K562 (cell line): Measurements from ENCODE around the gene KCNH3. TPM values are rescaled to one million over a fixed set of nuclear protein-coding genes. Genes with fewer than 3 reads are reported as not detected.
A peak's percentile ranks its signal among the peaks of the same experiment; 100 is the strongest.

Experiments used
- ATAC-seq: fragments of 200-7000 bp; cut with Tn5 transposase; 3 replicates; pipeline ENCODE4 v1.9.1; 2020; ENCODE audit warnings: moderate library complexity
- BruUV-seq: library from RNA; stranded (reverse); fragments of 400-500 nt; replicated peaks from 2 replicates; lab custom pipeline; 2021; lab: Mats Ljungman, UMichigan
- CTCF ChIA-PET: fragments of 300-600 bp; formaldehyde crosslinking; extraction: SDS; loops from one replicate; lab custom pipeline; 2021; ENCODE audit warnings: low intra/inter-chr PET ratio; lab: Yijun Ruan, JAX
- POLR2A ChIA-PET: fragments of 300-600, 350-650 bp; sonication (Branson Sonifier 250); formaldehyde crosslinking; extraction: SDS; loops from one replicate; lab custom pipeline; 2021; ENCODE audit warnings: antibody characterized with exemption, inconsistent platforms; lab: Yijun Ruan, JAX
- DNase-seq, 4 experiments: peaks; one replicate each; pipeline versions ENCODE4 v3.0.0 to v3.0.0-alpha.2; 2011 to 2018; ENCODE audit warnings: low spot score in 3 of 4, mixed read lengths in 3 of 4; ENCODE audit errors: extremely low read depth in 1 of 4
- FAIRE-seq: peaks from 2 replicates; lab custom pipeline; 2011; peaks lifted over from hg19 to GRCh38; lab: Jason Lieb, UNC
- H2AFZ ChIP-seq: 2 replicates; pipeline ENCODE4 v1.6.0; 2011; ENCODE audit warnings: low read depth, low read length, control low read depth, inconsistent platforms
- H3K27ac ChIP-seq: fragments of 200-600 bp; 3 replicates; pipeline ENCODE4 v1.8.0; 2011; ENCODE audit warnings: low read depth, mild to moderate bottlenecking, control low read depth, inconsistent platforms, low read length, moderate library complexity, mixed read lengths; ENCODE audit errors: extremely low read depth
- H3K27me3 ChIP-seq, 2 experiments: fragments of 300-600 bp in 1 of 2; 2 replicates in 1 of 2; 3 replicates in 1 of 2; pipeline versions ENCODE4 v1.6.0 to v1.8.0; 2011; ENCODE audit warnings: inconsistent platforms in 2 of 2, low read length in 2 of 2, mild to moderate bottlenecking in 1 of 2, mixed read lengths in 1 of 2, moderate library complexity in 1 of 2; ENCODE audit not compliant: control insufficient read depth in 2 of 2, insufficient read depth in 2 of 2
- H3K36me3 ChIP-seq: fragments of 300-600 bp; 3 replicates; pipeline ENCODE4 v1.8.0; 2011; ENCODE audit warnings: mild to moderate bottlenecking, low read length, inconsistent platforms; ENCODE audit not compliant: control insufficient read depth, insufficient read depth
- H3K4me1 ChIP-seq, 2 experiments: fragments of 200-600 bp in 1 of 2; replicated peaks in 1 of 2; 2 replicates in 1 of 2; 3 replicates in 1 of 2; pipeline versions ENCODE4 v1.5.1 to v1.8.0; 2011; ENCODE audit warnings: inconsistent platforms in 2 of 2, low read length in 2 of 2, mild to moderate bottlenecking in 1 of 2, mixed read lengths in 1 of 2, moderate library complexity in 1 of 2; ENCODE audit not compliant: control insufficient read depth in 2 of 2, insufficient read depth in 2 of 2
- H3K4me2 ChIP-seq: 2 replicates; pipeline ENCODE4 v1.6.1; 2011; ENCODE audit warnings: low read length, control low read depth, inconsistent platforms, mixed read lengths; ENCODE audit not compliant: insufficient read depth
- H3K4me3 ChIP-seq: fragments of 200-600 bp; sonication (generic), shearing (Covaris generic); 2 replicates; pipeline ENCODE4 v1.5.1; 2016; ENCODE audit warnings: control low read depth, inconsistent platforms
- H3K79me2 ChIP-seq: fragments of 200-600 bp; 3 replicates; pipeline ENCODE4 v1.8.0; 2011; ENCODE audit warnings: low read length, inconsistent platforms; ENCODE audit not compliant: control insufficient read depth, insufficient read depth
- H3K9ac ChIP-seq, 2 experiments: 2 replicates each; pipeline versions ENCODE4 v1.6.0 to v1.6.1; 2011; ENCODE audit warnings: low read depth in 2 of 2, low read length in 2 of 2, control low read depth in 1 of 2, inconsistent platforms in 1 of 2, mild to moderate bottlenecking in 1 of 2, mixed read lengths in 1 of 2; ENCODE audit not compliant: insufficient read depth in 1 of 2
- H3K9me1 ChIP-seq: one replicate; pipeline ENCODE4 v1.6.0; 2011; ENCODE audit warnings: inconsistent platforms, mild to moderate bottlenecking, low read length, moderate library complexity; ENCODE audit not compliant: control insufficient read depth, insufficient read depth
- H3K9me3 ChIP-seq: replicated peaks from 2 replicates; pipeline ENCODE4 v1.5.1; 2011; ENCODE audit warnings: low read depth, low read length, inconsistent platforms; ENCODE audit not compliant: control insufficient read depth, insufficient read depth
- H4K20me1 ChIP-seq: replicated peaks from 2 replicates; pipeline ENCODE4 v1.6.1; 2011; ENCODE audit warnings: low read length, inconsistent platforms, mixed read lengths; ENCODE audit not compliant: control insufficient read depth, insufficient read depth
- BRD4 ChIP-seq: fragments of 200-600 bp; sonication (generic); IDR thresholded peaks from 2 replicates; pipeline ENCODE4 v1.6.1; 2017; ENCODE audit warnings: inconsistent platforms
- CXXC5 ChIP-seq: fragments of 250-450 bp; sonication (Bioruptor Pico); IDR thresholded peaks from 2 replicates; pipeline ENCODE4 v1.8.0; 2022; ENCODE audit warnings: inconsistent platforms, mild to moderate bottlenecking, moderate library complexity
- PHB2 ChIP-seq: fragments of 450-650 bp; IDR thresholded peaks from 2 replicates; pipeline ENCODE4 v1.6.1; 2017; ENCODE audit warnings: low read depth
- PTRF ChIP-seq: fragments of 450-650 bp; IDR thresholded peaks from 2 replicates; pipeline ENCODE4 v1.6.1; 2016; ENCODE audit warnings: mild to moderate bottlenecking, missing genetic modification characterization, missing compliant biosample characterization
- ZNF212 ChIP-seq: fragments of 450-650 bp; formaldehyde crosslinking; IDR thresholded peaks from 2 replicates; pipeline ENCODE4 v1.4.0; 2020; ENCODE audit warnings: mild to moderate bottlenecking
- ZNF239 ChIP-seq: fragments of 250-450 bp; sonication (Bioruptor Pico); IDR thresholded peaks from 2 replicates; pipeline ENCODE4 v1.4.0; 2020; ENCODE audit warnings: mild to moderate bottlenecking
- ZNF57 ChIP-seq: fragments of 450-650 bp; formaldehyde crosslinking; IDR thresholded peaks from 2 replicates; pipeline ENCODE4 v1.4.0; 2020; ENCODE audit warnings: mild to moderate bottlenecking, moderate library complexity
- ZNF77 ChIP-seq: fragments of 250-450 bp; sonication (Bioruptor Pico); IDR thresholded peaks from 2 replicates; pipeline ENCODE4 v1.5.0; 2020
- ZNF778 ChIP-seq: fragments of 450-650 bp; formaldehyde crosslinking; IDR thresholded peaks from 2 replicates; pipeline ENCODE4 v1.4.0; 2020; ENCODE audit warnings: mild to moderate bottlenecking, moderate library complexity
- WGBS: fragments of 100-300 bp; shearing (Covaris generic); methylation state at CpG from one replicate; pipeline ENCODE4 v1.1.6; 2016; ENCODE audit warnings: low coverage, mixed read lengths; ENCODE audit not compliant: insufficient coverage; ENCODE audit errors: missing lambda C conversion rate; 5-methylcytosine and 5-hydroxymethylcytosine counted together
- in situ Hi-C: fragments of 300-500 bp; cut with MboI; formaldehyde crosslinking; loops from 4 replicates; pipeline ENCODE4 v1.15.0; 2018; ENCODE audit warnings: inconsistent platforms, mixed read lengths
- intact Hi-C: fragments of 100-400 bp; cut with micrococcal nuclease; formaldehyde crosslinking; loops from 2 replicates; pipeline ENCODE4 v1.14.2; 2022
- polyA plus RNA-seq, 8 experiments: library from polyadenylated mRNA; depleted of rRNA in 4 of 8; stranded (reverse) in 5 of 8; unstranded in 3 of 8; fragments of >200 nt; fragmentation: Nextera tagmentation in 2 of 8; fragmentation: Illumina TruSeq in 1 of 8; extraction: Ambion mirVana in 2 of 8; extraction: Trizol in 1 of 8; gene quantifications; 2 replicates each; pipeline versions ENCODE4 v1.2.1 to v1.2.3, GENCODE V29; 2011 to 2014; ENCODE audit warnings: inconsistent platforms in 1 of 8, missing spikeins in 1 of 8
- total RNA-seq, 7 experiments: library from RNA; depleted of rRNA in 6 of 7; stranded (reverse); fragments of >200 nt in 6 of 7; fragmentation: Illumina TruSeq in 2 of 7; extraction: Trizol in 2 of 7; gene quantifications; 2 replicates each; pipeline versions ENCODE4 v1.2.1 to v1.2.3, GENCODE V29; 2011 to 2021; ENCODE audit warnings: low replicate concordance in 1 of 7
- TF ChIP-seq, protein P1 (sequence below): IDR thresholded peaks from 2 replicates; pipeline ENCODE4 v1.6.1; 2016; ENCODE audit warnings: missing genetic modification characterization, missing compliant biosample characterization
- TF ChIP-seq, protein P2 (sequence below): IDR thresholded peaks from 3 replicates; pipeline ENCODE4 v1.6.1; 2011; ENCODE audit warnings: borderline replicate concordance, mild to moderate bottlenecking, moderate library complexity; ENCODE audit not compliant: insufficient read length; ENCODE audit errors: extremely low read depth

Gene KCNH3
- total and polyA plus RNA-seq, 9 of the 15 experiments (the other 6 are each of a cell fraction or from before 2014, with no cell fraction given) = 0.01 to 0.09 TPM; not detected in 7

DNA sequence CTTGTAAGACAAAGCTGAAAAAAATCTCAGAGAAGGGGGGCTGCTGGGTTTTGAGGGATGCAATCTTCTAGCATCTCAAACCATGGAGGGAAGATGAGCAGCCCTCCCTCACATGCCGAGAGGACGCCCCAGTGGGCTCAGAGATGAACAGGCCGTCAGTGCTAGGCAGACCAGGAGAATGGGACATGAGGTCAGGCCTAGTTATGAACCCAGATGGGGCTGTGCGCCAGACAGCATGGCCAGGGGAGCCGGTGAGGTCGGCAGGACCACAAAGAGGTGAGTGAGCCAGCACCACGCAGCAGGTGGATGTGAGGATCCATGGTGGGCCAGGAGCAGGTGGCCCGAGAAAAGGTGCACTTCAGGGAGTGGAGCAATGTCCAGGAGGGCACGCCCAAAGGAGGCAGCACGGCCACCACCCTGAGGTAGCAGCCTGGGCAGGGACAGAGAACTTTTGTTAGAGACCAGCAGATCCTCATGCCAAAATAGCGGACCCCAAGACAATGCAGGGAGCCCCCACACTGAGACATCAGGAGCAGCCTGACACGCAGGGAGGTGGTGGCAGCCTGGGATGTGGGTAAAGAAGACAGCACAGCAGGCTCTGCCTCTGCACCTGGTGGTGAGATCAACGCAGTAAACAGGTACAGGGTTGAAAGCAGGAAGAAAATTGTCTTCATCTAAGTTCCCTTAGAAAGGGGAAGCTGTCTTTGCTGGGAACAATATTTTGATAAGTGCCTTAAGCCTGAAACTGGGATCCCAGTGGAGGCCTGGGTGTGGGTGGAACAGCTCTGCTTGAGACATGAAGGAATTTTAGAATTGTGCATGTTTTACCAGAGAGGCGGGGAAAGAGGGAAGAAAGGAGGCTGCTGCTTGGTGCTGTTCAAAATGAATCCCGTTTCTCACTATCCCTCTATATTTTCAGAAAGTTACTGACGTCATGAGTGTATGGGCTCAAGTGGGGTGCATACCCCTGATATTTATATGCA is 46.9 kb downstream of the KCNH3 start:
- CTCF ChIA-PET = no interaction called here
- WGBS = 84% methylated on average over 16 of the region's 16 CpGs
- Histone ChIP-seq H2AFZ (no peak overlapping the region), H4K20me1 (peaks cover 7% of the 10 kb centered on the region; the same call in 1 of the 2 replicates), H3K27me3 (no peaks in the 10 kb centered on the region), H3K9me1 (peaks cover 4% of the 10 kb centered on the region), H3K36me3 (peaks cover 40% of the 10 kb centered on the region; the same call in 2 of the 3 replicates), H3K4me2 (no peak overlapping the region), H3K79me2 (peaks cover 4% of the 10 kb centered on the region; the same call in 2 of the 3 replicates), H3K4me3 (no peak overlapping the region), H3K9ac (peak overlapping the region in 1 of 2 experiments; percentile 58; a peak in 2 of 4 replicates), H3K27ac (no peak overlapping the region), H3K9me3 (no peaks in the 10 kb centered on the region), H3K4me1 (peaks cover 0 to 10% of the 10 kb centered on the region in 2 experiments; a peak in 2 of 5 replicates)
- POLR2A ChIA-PET = interaction anchor here (0.6 to 0.7 kb wide), 3 partner anchors 12 to 176 kb away, joined by 3 to 6 read pairs (median 5); no protein-coding TSS in a partner anchor
- no peak for DNase-seq
- TF ChIP-seq, protein P1, sequence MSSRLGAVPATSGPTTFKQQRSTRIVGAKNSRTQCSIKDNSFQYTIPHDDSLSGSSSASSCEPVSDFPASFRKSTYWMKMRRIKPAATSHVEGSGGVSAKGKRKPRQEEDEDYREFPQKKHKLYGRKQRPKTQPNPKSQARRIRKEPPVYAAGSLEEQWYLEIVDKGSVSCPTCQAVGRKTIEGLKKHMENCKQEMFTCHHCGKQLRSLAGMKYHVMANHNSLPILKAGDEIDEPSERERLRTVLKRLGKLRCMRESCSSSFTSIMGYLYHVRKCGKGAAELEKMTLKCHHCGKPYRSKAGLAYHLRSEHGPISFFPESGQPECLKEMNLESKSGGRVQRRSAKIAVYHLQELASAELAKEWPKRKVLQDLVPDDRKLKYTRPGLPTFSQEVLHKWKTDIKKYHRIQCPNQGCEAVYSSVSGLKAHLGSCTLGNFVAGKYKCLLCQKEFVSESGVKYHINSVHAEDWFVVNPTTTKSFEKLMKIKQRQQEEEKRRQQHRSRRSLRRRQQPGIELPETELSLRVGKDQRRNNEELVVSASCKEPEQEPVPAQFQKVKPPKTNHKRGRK (tag) = no peak
- TF ChIP-seq BRD4 = no peak
- TF ChIP-seq PTRF (tag) = no peak
- TF ChIP-seq ZNF239 (CRISPR knock-in tag) = no peak
- no peak for TF ChIP-seq ZNF212
- TF ChIP-seq ZNF778 (CRISPR knock-in tag) = no peak
- no peak for TF ChIP-seq CXXC5 (CRISPR knock-in tag)
- no peak for TF ChIP-seq ZNF57
- TF ChIP-seq, protein P2, sequence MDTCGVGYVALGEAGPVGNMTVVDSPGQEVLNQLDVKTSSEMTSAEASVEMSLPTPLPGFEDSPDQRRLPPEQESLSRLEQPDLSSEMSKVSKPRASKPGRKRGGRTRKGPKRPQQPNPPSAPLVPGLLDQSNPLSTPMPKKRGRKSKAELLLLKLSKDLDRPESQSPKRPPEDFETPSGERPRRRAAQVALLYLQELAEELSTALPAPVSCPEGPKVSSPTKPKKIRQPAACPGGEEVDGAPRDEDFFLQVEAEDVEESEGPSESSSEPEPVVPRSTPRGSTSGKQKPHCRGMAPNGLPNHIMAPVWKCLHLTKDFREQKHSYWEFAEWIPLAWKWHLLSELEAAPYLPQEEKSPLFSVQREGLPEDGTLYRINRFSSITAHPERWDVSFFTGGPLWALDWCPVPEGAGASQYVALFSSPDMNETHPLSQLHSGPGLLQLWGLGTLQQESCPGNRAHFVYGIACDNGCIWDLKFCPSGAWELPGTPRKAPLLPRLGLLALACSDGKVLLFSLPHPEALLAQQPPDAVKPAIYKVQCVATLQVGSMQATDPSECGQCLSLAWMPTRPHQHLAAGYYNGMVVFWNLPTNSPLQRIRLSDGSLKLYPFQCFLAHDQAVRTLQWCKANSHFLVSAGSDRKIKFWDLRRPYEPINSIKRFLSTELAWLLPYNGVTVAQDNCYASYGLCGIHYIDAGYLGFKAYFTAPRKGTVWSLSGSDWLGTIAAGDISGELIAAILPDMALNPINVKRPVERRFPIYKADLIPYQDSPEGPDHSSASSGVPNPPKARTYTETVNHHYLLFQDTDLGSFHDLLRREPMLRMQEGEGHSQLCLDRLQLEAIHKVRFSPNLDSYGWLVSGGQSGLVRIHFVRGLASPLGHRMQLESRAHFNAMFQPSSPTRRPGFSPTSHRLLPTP = no peak
- TF ChIP-seq PHB2 = no peak
- TF ChIP-seq ZNF77 (CRISPR knock-in tag) = no peak
- in situ Hi-C loops = no loop called here
- intact Hi-C loops = no loop called here
- ATAC-seq = no peak
- no TSS peak for BruUV-seq
- FAIRE-seq = no peak
